ENCODE data around the gene WDR86. TPM values are rescaled to one million over a fixed set of nuclear protein-coding genes. Genes with fewer than 3 reads are reported as not detected.

The WDR86 gene
- total RNA-seq, 1 experiment from 2014 or later, result not detected

DNA sequence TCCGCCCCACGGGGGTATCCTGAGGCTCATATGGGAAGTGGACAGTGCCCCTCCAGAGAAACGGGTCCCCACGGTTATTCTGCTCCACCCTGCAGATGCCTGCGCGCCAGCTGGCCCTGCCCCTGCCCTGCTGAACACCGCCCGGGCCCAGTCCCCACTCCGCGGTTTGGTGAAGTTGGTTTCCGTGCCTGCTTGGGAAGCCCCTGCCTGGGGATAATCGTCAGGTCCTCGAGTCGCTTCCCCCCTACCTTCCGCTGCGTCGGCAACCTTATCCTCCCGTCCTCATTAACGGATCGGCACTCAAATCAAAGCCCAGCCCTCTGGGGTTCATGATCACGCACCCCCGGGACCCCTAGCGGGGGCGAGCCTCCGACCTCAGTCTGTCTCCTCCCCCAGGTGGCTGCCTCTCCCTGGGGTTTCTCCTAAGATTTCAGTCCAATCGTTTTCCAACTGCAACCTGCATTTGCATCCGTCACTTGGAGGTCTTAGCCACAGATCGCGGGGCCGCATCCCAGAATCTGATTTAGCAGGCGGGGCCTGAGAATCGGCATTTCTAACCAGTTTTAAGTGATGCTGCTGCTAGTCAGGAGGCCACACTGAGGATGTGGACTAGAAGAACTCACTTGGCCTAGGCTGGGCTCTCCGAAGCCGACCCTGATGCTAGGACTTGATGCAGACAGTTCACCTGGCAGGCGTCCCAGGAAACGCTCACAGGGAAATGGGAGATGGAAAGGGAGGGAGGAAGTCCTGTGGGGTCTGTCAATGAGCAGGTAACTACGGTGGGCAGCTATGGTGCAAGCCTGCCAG lies 27.6 kb downstream of the WDR86 start:
- H3K9ac ChIP-seq (ENCODE audit: low read length), result no peak overlapping the region
- no TSS peak for BruUV-seq (replicated peaks)
- H3K4me2 ChIP-seq (ENCODE audit: low read length), result no peak overlapping the region
- CTCF ChIA-PET, result no interaction called here
- H2AFZ ChIP-seq (ENCODE audit: low read depth, low read length, poor library complexity, severe bottlenecking), result no peak overlapping the region
- no peak overlapping the region for H3K27ac ChIP-seq (ENCODE audit: low read depth, low read length)
- POLR2A ChIA-PET, result no interaction called here
- DNase-seq (ENCODE audit: low read depth, low spot score), result no peak
- RAD21 ChIA-PET (ENCODE audit: low non-redundant PET in 1 of 2, low total read pairs in 2 of 2, uncharacterized antibody in 2 of 2, unreplicated experiment in 2 of 2), result no interaction called here
- peaks cover 6 to 7% of the 10 kb centered on the region in 2 experiments; a peak in 2 of 4 replicates for H3K4me1 ChIP-seq (ENCODE audit: control insufficient read depth in 1 of 2, insufficient read depth in 2 of 2, low read length in 2 of 2)
- H3K27me3 ChIP-seq (ENCODE audit: insufficient read depth, low read length), result no peaks in the 10 kb centered on the region
- H3K9me3 ChIP-seq (ENCODE audit: control insufficient read depth in 1 of 2, insufficient read depth in 1 of 2, low read depth in 1 of 2, low read length in 2 of 2), result no peaks in the 10 kb centered on the region
- H3K4me3 ChIP-seq (replicated peaks in 1 of 2; ENCODE audit: low read depth in 1 of 2, low read length in 2 of 2), result no peak overlapping the region
- no peak for ATAC-seq
- H3K9me2 ChIP-seq (ENCODE audit: insufficient read depth), result no peaks in the 10 kb centered on the region
- intact Hi-C loops (cut with micrococcal nuclease), result no loop called here
- no peak for TF ChIP-seq ZFX (IDR thresholded peaks at IDR 0.05)
- no peak for TF ChIP-seq SRF (IDR thresholded peaks at IDR 0.05; ENCODE audit: low read depth)
- no peak for TF ChIP-seq ZNF274 (IDR thresholded peaks at IDR 0.05; ENCODE audit: low read depth, low read length)
- TF ChIP-seq SP1 (IDR thresholded peaks at IDR 0.05; ENCODE audit: low read depth), result no peak
- no peak for TF ChIP-seq CEBPB (IDR thresholded peaks at IDR 0.05; ENCODE audit: low read depth)
- no peak for TF ChIP-seq JUND (IDR thresholded peaks at IDR 0.05)
- TF ChIP-seq, protein P1, sequence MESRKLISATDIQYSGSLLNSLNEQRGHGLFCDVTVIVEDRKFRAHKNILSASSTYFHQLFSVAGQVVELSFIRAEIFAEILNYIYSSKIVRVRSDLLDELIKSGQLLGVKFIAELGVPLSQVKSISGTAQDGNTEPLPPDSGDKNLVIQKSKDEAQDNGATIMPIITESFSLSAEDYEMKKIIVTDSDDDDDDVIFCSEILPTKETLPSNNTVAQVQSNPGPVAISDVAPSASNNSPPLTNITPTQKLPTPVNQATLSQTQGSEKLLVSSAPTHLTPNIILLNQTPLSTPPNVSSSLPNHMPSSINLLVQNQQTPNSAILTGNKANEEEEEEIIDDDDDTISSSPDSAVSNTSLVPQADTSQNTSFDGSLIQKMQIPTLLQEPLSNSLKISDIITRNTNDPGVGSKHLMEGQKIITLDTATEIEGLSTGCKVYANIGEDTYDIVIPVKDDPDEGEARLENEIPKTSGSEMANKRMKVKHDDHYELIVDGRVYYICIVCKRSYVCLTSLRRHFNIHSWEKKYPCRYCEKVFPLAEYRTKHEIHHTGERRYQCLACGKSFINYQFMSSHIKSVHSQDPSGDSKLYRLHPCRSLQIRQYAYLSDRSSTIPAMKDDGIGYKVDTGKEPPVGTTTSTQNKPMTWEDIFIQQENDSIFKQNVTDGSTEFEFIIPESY (IDR thresholded peaks at IDR 0.05; ENCODE audit: extremely low read depth, insufficient replicate concordance, low read length), result no peak
- TF ChIP-seq SIN3A (IDR thresholded peaks at IDR 0.05; ENCODE audit: low read depth), result no peak
- TF ChIP-seq EZH2phosphoT487 (IDR thresholded peaks at IDR 0.05; ENCODE audit: borderline replicate concordance), result no peak
- no peak for TF ChIP-seq FOSL1 (IDR thresholded peaks at IDR 0.05; ENCODE audit: low read depth)
- TF ChIP-seq TCF7L2 (IDR thresholded peaks at IDR 0.05; ENCODE audit: borderline replicate concordance, extremely low read depth, insufficient read depth, insufficient read length), result no peak
- TF ChIP-seq POLR2AphosphoS5 (IDR thresholded peaks at IDR 0.05; ENCODE audit: low read depth, low read length), result no peak
- no peak for TF ChIP-seq POLR2A (IDR thresholded peaks at IDR 0.05; ENCODE audit: borderline replicate concordance, extremely low read depth, insufficient read depth, insufficient read length)
- H3K36me3 ChIP-seq (ENCODE audit: control insufficient read depth in 1 of 2, insufficient read depth in 2 of 2, low read length in 2 of 2), result no peaks in the 10 kb centered on the region
- no peaks in the 10 kb centered on the region for H3K79me2 ChIP-seq (ENCODE audit: insufficient read depth, low read length)
- H4K20me1 ChIP-seq (ENCODE audit: insufficient read depth), result no peaks in the 10 kb centered on the region

Measured in HCT116 (cell line).